Coronary artery (tissue), 2 donors: Measurements from ENCODE around the gene PAPPA.

ENCODE experiments used
- DNase-seq: peaks from one replicate; pipeline ENCODE4 v3.0.0-alpha.2; 2017; ENCODE audit warnings: low spot score
- H3K27ac ChIP-seq, 2 donors: fragments of 200-600 bp; sonication (generic); one replicate each; pipeline ENCODE4 v1.5.1; 2016 to 2019
- H3K4me3 ChIP-seq: fragments of 200-600 bp; sonication (generic); 2 replicates; pipeline ENCODE4 v1.5.1; 2016; ENCODE audit warnings: mild to moderate bottlenecking, moderate library complexity
- TF ChIP-seq, protein P1 (sequence below): fragments of 200-600 bp; sonication (generic); IDR thresholded peaks from one replicate; pipeline ENCODE4 v1.5.1; 2019; ENCODE audit warnings: antibody characterized with exemption

Gene PAPPA

DNA sequence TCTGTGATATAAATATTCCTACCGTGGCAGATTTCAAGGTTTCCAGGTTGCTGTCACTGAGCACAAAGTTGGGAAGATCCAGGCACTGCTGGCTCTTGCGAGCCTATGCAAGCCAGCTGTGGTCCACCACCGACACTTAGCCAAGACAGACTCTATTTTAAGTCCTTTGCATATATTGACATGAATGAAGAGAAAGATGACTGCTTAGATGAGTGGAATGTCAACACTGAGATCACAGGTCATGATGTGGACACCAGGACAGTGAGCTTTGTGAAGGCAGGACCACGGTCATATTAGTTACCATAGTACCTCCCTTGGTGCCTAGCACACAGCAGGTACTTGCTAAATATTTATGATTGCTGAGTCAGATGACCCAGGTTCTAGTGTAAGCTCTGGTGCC is 217.0 kb downstream of the PAPPA start:
- Histone ChIP-seq H3K4me3 (no peak overlapping the region), H3K27ac (no peak overlapping the region)
- no peak for DNase-seq
- TF ChIP-seq, protein P1, sequence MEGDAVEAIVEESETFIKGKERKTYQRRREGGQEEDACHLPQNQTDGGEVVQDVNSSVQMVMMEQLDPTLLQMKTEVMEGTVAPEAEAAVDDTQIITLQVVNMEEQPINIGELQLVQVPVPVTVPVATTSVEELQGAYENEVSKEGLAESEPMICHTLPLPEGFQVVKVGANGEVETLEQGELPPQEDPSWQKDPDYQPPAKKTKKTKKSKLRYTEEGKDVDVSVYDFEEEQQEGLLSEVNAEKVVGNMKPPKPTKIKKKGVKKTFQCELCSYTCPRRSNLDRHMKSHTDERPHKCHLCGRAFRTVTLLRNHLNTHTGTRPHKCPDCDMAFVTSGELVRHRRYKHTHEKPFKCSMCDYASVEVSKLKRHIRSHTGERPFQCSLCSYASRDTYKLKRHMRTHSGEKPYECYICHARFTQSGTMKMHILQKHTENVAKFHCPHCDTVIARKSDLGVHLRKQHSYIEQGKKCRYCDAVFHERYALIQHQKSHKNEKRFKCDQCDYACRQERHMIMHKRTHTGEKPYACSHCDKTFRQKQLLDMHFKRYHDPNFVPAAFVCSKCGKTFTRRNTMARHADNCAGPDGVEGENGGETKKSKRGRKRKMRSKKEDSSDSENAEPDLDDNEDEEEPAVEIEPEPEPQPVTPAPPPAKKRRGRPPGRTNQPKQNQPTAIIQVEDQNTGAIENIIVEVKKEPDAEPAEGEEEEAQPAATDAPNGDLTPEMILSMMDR: no peak

DNA sequence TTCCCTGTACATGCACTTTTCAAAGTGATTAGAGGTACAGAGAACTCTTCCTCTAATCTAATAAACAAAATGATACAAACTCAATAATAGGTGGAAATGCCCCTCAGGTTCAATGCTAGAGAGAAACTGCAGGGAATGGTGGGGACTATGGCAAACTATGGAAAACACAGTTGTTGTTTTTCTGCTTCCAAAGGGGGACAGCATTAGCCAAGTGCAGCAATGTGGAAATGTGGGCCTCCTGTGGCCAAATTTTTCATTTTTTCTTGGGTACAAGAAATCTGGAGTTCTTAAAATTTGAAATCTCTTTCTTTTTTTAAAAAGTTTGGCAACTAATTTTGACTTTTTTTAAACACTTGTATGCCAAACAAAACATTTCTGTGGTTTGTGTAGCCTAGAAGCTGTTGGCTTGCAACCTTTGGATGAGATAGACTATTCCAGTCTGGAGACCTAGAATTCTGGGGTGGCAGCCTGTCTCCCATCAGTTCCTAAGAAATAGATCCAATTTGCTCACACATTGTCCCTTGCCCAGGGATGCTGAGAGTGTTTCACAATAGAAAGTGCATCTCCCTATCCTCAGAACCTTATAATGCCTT is 218.6 kb downstream of the PAPPA start:
- TF ChIP-seq, protein P1: no peak
- no peak overlapping the region for H3K4me3 ChIP-seq
- no peak overlapping the region for H3K27ac ChIP-seq
- DNase-seq: no peak

DNA sequence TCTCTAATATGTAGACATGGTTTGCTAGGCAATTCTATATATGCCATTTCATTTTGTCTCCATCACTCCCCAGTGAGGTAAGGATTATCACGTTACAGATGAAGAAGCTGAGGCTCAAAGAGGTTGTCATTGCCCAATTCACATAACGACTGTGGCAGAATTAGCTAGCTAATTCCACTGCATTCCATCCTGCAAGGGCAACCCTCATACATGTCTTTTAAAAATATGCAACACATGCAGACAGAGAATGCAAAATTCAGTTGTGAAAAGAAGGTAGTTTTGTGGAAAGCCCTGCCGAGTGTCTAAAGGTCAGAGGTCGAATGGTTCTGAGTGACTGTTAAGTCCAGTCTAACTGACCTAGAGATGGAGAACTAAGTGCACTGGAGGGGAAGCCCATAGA is 219.2 kb downstream of the PAPPA start:
- Histone ChIP-seq H3K27ac (no peak overlapping the region), H3K4me3 (no peak overlapping the region)
- TF ChIP-seq, protein P1: no peak
- no peak for DNase-seq

DNA sequence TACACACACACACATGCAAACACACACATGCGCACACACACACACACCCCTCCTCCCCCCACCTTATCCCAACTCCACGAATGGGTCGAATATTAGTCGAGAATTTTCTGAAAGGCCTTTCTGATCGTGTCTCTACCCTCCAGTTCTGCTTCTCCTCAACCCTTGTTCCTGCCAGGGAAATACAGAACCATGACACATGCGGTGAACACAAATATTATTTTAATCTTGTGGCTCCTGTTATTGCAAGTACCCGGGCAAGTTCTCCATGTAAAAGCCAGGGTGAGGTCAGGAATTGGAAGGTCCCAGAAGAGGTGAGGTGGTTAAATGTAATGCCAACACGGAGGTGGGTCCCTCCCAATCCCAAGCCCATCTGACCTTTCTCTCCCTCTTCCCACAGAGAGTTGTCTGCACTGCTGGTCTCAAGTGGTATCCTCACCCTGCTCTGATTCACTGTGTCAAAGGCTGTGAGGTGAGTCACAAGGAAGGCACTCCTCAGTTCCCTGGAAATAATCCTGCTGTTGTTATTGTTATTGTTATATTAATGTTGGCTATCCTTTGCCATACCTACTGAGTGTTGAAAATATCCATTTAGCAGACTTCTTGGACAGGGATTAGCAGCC is 223.7 kb downstream of the PAPPA start:
- no peak for DNase-seq
- no peak overlapping the region for H3K27ac ChIP-seq
- TF ChIP-seq, protein P1: no peak
- H3K4me3 ChIP-seq: no peak overlapping the region

DNA sequence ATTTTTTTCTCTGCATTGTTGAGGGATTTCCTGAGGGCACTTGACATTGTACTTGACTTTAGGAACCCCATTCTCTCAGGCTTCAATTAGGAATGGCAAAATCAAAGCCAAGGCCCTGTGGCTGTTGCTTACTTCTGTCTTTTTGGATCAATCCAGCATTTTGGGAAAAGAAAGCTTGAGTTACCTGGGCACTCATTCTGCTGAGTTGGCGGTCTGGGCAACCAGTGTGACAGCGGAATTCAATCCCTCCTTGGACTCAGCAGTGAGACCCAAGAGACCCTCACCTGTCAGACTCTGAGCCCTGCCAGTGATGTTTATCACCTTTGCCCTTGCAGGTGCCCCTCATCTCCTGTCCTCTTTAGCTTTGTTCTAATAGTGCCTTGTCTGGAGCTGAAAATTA is 225.3 kb downstream of the PAPPA start:
- TF ChIP-seq, protein P1: no peak
- H3K4me3 ChIP-seq: no peak overlapping the region
- no peak overlapping the region for H3K27ac ChIP-seq
- no peak for DNase-seq

DNA sequence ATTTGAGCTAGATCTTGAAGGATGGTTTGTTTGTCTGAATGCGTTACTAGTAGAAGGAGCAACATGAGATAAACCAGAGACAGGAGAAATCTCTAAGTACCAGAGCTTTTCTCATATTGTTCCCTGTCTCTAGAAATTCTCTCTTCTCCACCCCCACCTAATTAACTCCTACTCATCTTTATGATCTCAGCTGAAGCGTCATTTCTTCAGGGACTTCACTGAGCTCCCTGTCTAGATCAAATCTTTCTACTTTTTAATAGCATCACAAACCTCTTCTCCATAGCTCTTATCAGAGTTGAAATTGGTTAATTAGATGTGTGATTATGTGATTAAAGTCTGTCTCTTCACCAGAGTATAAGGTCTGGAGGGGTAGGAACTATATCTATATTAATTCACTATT is 226.2 kb downstream of the PAPPA start:
- TF ChIP-seq, protein P1: no peak
- no peak overlapping the region for H3K27ac ChIP-seq
- no peak overlapping the region for H3K4me3 ChIP-seq
- no peak for DNase-seq

DNA sequence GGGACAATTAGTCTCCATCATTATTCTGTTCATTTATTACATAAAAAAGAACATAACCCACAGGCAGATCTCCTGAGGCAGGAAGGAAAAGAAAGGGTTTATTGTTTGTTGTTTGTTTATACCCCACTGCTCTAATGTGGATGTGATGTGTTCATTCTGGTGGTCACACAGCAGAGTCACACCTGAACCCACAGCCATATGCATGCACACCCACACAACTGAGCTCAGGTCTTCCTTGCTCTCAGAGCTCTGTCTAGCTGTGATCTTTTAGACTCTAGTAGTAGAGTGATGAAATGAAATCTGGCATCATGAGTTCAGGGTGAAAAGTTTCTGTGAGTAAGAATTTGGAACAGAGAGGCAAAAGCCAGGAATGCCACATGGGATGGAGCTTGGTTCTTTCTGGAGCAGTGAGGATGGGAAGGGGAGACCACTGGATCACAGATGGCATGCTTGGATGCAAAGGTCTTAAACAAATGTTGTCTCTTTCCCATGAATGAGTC is 227.0 kb downstream of the PAPPA start:
- TF ChIP-seq, protein P1: no peak
- H3K27ac ChIP-seq: no peak overlapping the region
- no peak for DNase-seq
- H3K4me3 ChIP-seq: no peak overlapping the region
